ENCODE data around the gene SLC6A20. TPM values are rescaled to one million over a fixed set of nuclear protein-coding genes. Genes with fewer than 3 reads are reported as not detected.

SLC6A20 gene
- total and polyA plus RNA-seq, 2 experiments from 2014 or later, result 0.05 to 0.14 TPM

DNA sequence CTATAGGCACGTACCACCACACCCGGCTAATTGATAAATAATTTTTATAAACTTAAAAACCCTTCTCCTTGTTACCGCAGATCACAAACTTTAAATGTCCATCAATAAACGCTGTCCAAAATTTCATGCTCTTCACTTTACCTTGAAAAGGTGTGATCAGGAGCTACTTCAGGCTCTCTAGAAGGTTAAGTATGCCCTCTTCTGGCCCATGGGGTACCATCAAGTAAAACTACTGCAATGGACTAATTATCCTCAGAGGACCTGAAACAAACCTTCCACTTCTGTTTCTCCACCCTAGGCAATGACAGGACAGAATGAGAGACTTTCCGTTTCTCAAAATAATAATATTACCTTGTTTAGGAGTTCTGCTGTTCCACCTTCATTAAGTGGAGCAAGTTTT, 36.4 kb upstream of the SLC6A20 start:
- no peaks in the 10 kb centered on the region; the same call in 1 of the 2 replicates for H3K36me3 ChIP-seq (ENCODE audit: insufficient read depth)
- H3K4me3 ChIP-seq, result no peak overlapping the region
- no peaks in the 10 kb centered on the region for H3K9me2 ChIP-seq (ENCODE audit: insufficient read depth)
- no peak overlapping the region for H3K4me2 ChIP-seq
- TF ChIP-seq, protein P1, sequence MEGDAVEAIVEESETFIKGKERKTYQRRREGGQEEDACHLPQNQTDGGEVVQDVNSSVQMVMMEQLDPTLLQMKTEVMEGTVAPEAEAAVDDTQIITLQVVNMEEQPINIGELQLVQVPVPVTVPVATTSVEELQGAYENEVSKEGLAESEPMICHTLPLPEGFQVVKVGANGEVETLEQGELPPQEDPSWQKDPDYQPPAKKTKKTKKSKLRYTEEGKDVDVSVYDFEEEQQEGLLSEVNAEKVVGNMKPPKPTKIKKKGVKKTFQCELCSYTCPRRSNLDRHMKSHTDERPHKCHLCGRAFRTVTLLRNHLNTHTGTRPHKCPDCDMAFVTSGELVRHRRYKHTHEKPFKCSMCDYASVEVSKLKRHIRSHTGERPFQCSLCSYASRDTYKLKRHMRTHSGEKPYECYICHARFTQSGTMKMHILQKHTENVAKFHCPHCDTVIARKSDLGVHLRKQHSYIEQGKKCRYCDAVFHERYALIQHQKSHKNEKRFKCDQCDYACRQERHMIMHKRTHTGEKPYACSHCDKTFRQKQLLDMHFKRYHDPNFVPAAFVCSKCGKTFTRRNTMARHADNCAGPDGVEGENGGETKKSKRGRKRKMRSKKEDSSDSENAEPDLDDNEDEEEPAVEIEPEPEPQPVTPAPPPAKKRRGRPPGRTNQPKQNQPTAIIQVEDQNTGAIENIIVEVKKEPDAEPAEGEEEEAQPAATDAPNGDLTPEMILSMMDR (conservative IDR thresholded peaks at IDR 0.05; ENCODE audit: low read depth in 2 of 2), result peak; percentile 51 to 71
- TF ChIP-seq, protein P2, sequence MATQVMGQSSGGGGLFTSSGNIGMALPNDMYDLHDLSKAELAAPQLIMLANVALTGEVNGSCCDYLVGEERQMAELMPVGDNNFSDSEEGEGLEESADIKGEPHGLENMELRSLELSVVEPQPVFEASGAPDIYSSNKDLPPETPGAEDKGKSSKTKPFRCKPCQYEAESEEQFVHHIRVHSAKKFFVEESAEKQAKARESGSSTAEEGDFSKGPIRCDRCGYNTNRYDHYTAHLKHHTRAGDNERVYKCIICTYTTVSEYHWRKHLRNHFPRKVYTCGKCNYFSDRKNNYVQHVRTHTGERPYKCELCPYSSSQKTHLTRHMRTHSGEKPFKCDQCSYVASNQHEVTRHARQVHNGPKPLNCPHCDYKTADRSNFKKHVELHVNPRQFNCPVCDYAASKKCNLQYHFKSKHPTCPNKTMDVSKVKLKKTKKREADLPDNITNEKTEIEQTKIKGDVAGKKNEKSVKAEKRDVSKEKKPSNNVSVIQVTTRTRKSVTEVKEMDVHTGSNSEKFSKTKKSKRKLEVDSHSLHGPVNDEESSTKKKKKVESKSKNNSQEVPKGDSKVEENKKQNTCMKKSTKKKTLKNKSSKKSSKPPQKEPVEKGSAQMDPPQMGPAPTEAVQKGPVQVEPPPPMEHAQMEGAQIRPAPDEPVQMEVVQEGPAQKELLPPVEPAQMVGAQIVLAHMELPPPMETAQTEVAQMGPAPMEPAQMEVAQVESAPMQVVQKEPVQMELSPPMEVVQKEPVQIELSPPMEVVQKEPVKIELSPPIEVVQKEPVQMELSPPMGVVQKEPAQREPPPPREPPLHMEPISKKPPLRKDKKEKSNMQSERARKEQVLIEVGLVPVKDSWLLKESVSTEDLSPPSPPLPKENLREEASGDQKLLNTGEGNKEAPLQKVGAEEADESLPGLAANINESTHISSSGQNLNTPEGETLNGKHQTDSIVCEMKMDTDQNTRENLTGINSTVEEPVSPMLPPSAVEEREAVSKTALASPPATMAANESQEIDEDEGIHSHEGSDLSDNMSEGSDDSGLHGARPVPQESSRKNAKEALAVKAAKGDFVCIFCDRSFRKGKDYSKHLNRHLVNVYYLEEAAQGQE (IDR thresholded peaks at IDR 0.05; ENCODE audit: unreplicated experiment), result no peak
- H3K4me1 ChIP-seq (ENCODE audit: insufficient read depth), result no peaks in the 10 kb centered on the region
- H3K27ac ChIP-seq (ENCODE audit: low read depth), result no peak overlapping the region
- ATAC-seq, result peak; percentile 71
- Mint-ChIP-seq H3K27ac (no peak overlapping the region), H3K9me3 (no peaks in the 10 kb centered on the region), H3K27me3 (ENCODE audit: insufficient read depth, low read depth, poor library complexity) (no peaks in the 10 kb centered on the region), H3K4me3 (no peak overlapping the region), H3K36me3 (ENCODE audit: low read depth) (no peaks in the 10 kb centered on the region; the same call in 2 of the 3 replicates), H3K4me1 (no peaks in the 10 kb centered on the region)
- no peaks in the 10 kb centered on the region for H3K27me3 ChIP-seq (ENCODE audit: insufficient read depth)
- no peaks in the 10 kb centered on the region for H3K79me2 ChIP-seq (replicated peaks; ENCODE audit: insufficient read depth)
- H3F3A ChIP-seq (replicated peaks; ENCODE audit: low read depth), result no peaks in the 10 kb centered on the region
- no peaks in the 10 kb centered on the region for H4K20me1 ChIP-seq (replicated peaks; ENCODE audit: insufficient read depth)
- no peak overlapping the region for H2AFZ ChIP-seq
- DNase-seq (ENCODE audit: low spot score), result peak; percentile 45

DNA sequence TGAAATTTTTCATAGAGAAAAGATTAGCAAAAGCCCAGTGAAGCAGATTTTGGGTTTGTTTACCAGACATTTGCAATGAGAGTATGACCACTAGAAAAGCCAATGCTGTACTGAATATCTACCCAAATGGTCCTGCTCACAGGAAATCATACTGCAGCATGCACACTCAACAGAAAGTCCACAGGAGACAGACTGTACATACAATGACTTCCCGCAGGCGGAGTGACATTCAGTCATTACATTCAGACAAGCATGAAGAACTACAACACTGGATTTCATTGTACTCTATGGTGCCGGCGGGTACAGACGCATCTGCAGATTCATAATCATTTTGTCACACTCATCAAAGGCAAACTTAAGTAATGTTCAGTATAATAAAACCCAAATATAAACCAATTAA, 33.8 kb upstream of the SLC6A20 start:
- Histone ChIP-seq H3K4me3 (no peak overlapping the region), H3K36me3 (ENCODE audit: insufficient read depth) (peaks cover 1% of the 10 kb centered on the region; the same call in 1 of the 2 replicates), H3K4me2 (no peak overlapping the region), H3K4me1 (ENCODE audit: insufficient read depth) (no peaks in the 10 kb centered on the region), H3K9me2 (ENCODE audit: insufficient read depth) (no peaks in the 10 kb centered on the region), H2AFZ (no peak overlapping the region), H3K27me3 (ENCODE audit: insufficient read depth) (no peaks in the 10 kb centered on the region), H3K27ac (ENCODE audit: low read depth) (no peak overlapping the region), H3K79me2 (replicated peaks; ENCODE audit: insufficient read depth) (no peaks in the 10 kb centered on the region), H4K20me1 (replicated peaks; ENCODE audit: insufficient read depth) (no peaks in the 10 kb centered on the region), H3F3A (replicated peaks; ENCODE audit: low read depth) (no peaks in the 10 kb centered on the region)
- TF ChIP-seq, protein P3, sequence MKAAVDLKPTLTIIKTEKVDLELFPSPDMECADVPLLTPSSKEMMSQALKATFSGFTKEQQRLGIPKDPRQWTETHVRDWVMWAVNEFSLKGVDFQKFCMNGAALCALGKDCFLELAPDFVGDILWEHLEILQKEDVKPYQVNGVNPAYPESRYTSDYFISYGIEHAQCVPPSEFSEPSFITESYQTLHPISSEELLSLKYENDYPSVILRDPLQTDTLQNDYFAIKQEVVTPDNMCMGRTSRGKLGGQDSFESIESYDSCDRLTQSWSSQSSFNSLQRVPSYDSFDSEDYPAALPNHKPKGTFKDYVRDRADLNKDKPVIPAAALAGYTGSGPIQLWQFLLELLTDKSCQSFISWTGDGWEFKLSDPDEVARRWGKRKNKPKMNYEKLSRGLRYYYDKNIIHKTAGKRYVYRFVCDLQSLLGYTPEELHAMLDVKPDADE (IDR thresholded peaks at IDR 0.05), result no peak
- TF ChIP-seq POLR2AphosphoS5 (IDR thresholded peaks at IDR 0.05; ENCODE audit: low read depth), result no peak
- TF ChIP-seq, protein P4, sequence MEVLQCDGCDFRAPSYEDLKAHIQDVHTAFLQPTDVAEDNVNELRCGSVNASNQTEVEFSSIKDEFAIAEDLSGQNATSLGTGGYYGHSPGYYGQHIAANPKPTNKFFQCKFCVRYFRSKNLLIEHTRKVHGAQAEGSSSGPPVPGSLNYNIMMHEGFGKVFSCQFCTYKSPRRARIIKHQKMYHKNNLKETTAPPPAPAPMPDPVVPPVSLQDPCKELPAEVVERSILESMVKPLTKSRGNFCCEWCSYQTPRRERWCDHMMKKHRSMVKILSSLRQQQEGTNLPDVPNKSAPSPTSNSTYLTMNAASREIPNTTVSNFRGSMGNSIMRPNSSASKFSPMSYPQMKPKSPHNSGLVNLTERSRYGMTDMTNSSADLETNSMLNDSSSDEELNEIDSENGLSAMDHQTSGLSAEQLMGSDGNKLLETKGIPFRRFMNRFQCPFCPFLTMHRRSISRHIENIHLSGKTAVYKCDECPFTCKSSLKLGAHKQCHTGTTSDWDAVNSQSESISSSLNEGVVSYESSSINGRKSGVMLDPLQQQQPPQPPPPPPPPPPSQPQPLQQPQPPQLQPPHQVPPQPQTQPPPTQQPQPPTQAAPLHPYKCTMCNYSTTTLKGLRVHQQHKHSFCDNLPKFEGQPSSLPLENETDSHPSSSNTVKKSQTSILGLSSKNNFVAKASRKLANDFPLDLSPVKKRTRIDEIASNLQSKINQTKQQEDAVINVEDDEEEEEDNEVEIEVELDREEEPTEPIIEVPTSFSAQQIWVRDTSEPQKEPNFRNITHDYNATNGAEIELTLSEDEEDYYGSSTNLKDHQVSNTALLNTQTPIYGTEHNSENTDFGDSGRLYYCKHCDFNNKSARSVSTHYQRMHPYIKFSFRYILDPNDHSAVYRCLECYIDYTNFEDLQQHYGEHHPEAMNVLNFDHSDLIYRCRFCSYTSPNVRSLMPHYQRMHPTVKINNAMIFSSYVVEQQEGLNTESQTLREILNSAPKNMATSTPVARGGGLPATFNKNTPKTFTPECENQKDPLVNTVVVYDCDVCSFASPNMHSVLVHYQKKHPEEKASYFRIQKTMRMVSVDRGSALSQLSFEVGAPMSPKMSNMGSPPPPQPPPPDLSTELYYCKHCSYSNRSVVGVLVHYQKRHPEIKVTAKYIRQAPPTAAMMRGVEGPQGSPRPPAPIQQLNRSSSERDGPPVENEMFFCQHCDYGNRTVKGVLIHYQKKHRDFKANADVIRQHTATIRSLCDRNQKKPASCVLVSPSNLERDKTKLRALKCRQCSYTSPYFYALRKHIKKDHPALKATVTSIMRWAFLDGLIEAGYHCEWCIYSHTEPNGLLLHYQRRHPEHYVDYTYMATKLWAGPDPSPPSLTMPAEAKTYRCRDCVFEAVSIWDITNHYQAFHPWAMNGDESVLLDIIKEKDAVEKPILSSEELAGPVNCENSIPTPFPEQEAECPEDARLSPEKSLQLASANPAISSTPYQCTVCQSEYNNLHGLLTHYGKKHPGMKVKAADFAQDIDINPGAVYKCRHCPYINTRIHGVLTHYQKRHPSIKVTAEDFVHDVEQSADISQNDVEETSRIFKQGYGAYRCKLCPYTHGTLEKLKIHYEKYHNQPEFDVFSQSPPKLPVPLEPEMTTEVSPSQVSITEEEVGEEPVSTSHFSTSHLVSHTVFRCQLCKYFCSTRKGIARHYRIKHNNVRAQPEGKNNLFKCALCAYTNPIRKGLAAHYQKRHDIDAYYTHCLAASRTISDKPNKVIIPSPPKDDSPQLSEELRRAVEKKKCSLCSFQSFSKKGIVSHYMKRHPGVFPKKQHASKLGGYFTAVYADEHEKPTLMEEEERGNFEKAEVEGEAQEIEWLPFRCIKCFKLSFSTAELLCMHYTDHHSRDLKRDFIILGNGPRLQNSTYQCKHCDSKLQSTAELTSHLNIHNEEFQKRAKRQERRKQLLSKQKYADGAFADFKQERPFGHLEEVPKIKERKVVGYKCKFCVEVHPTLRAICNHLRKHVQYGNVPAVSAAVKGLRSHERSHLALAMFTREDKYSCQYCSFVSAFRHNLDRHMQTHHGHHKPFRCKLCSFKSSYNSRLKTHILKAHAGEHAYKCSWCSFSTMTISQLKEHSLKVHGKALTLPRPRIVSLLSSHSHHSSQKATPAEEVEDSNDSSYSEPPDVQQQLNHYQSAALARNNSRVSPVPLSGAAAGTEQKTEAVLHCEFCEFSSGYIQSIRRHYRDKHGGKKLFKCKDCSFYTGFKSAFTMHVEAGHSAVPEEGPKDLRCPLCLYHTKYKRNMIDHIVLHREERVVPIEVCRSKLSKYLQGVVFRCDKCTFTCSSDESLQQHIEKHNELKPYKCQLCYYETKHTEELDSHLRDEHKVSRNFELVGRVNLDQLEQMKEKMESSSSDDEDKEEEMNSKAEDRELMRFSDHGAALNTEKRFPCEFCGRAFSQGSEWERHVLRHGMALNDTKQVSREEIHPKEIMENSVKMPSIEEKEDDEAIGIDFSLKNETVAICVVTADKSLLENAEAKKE (CRISPR knock-in tag; IDR thresholded peaks at IDR 0.05), result no peak
- TF ChIP-seq CREB1 (CRISPR knock-in tag; IDR thresholded peaks at IDR 0.05; ENCODE audit: low read depth), result no peak
- no peak for TF ChIP-seq EZH2phosphoT487 (IDR thresholded peaks at IDR 0.05; ENCODE audit: unreplicated experiment)
- Mint-ChIP-seq H3K4me3 (no peak overlapping the region), H3K4me1 (no peaks in the 10 kb centered on the region), H3K36me3 (ENCODE audit: low read depth) (no peaks in the 10 kb centered on the region; the same call in 2 of the 3 replicates), H3K9me3 (no peaks in the 10 kb centered on the region), H3K27ac (no peak overlapping the region), H3K27me3 (ENCODE audit: insufficient read depth, low read depth, poor library complexity) (no peaks in the 10 kb centered on the region)
- DNase-seq (ENCODE audit: low spot score), result no peak
- no peak for ATAC-seq
